Measurements from ENCODE around the gene ACTBL2. TPM values are rescaled to one million over a fixed set of nuclear protein-coding genes. Genes with fewer than 3 reads are reported as not detected.

ACTBL2 gene
- total RNA-seq, 1 donor from 2014 or later: 0.10 TPM

GRCh38 chr5:57517250-57517649 lies 34.6 kb upstream of the ACTBL2 start:
- H3K27me3 Mint-ChIP-seq (ENCODE audit: low read depth): no peaks in the 10 kb centered on the region
- H3K4me3 Mint-ChIP-seq (ENCODE audit: unreplicated experiment): no peak overlapping the region
- no peak overlapping the region for H3K27ac Mint-ChIP-seq (ENCODE audit: unreplicated experiment)
- H3K4me1 Mint-ChIP-seq (ENCODE audit: low read depth): peaks cover 18% of the 10 kb centered on the region
- no peaks in the 10 kb centered on the region for H3K36me3 Mint-ChIP-seq (ENCODE audit: low read depth)
- H3K9me3 Mint-ChIP-seq (ENCODE audit: low read depth): peaks cover 11% of the 10 kb centered on the region
- no peak for TF ChIP-seq CTCF (IDR thresholded peaks at IDR 0.05)
- DNase-seq (ENCODE audit: low spot score): no peak

- no peak for TF ChIP-seq CTCF (IDR thresholded peaks at IDR 0.05)
- H3K9me3 Mint-ChIP-seq (ENCODE audit: low read depth): no peaks in the 10 kb centered on the region
- DNase-seq (ENCODE audit: low spot score): no peak
- no peak overlapping the region for H3K4me3 Mint-ChIP-seq (ENCODE audit: unreplicated experiment)
- no peaks in the 10 kb centered on the region for H3K36me3 Mint-ChIP-seq (ENCODE audit: low read depth)
- H3K27ac Mint-ChIP-seq (ENCODE audit: unreplicated experiment): no peak overlapping the region
- H3K4me1 Mint-ChIP-seq (ENCODE audit: low read depth): peaks cover 18% of the 10 kb centered on the region
- H3K27me3 Mint-ChIP-seq (ENCODE audit: low read depth): no peaks in the 10 kb centered on the region
Observed at GRCh38 chr5:57513785-57514184, 31.2 kb upstream of the ACTBL2 start.

GRCh38 chr5:57511321-57511720 lies 28.7 kb upstream of the ACTBL2 start:
- no peak for TF ChIP-seq CTCF (IDR thresholded peaks at IDR 0.05)
- no peak overlapping the region for H3K4me3 Mint-ChIP-seq (ENCODE audit: unreplicated experiment)
- peaks cover 18% of the 10 kb centered on the region for H3K4me1 Mint-ChIP-seq (ENCODE audit: low read depth)
- H3K36me3 Mint-ChIP-seq (ENCODE audit: low read depth): no peaks in the 10 kb centered on the region
- DNase-seq (ENCODE audit: low spot score): no peak
- peak overlapping the region; percentile 62 for H3K27ac Mint-ChIP-seq (ENCODE audit: unreplicated experiment)
- H3K9me3 Mint-ChIP-seq (ENCODE audit: low read depth): no peaks in the 10 kb centered on the region
- H3K27me3 Mint-ChIP-seq (ENCODE audit: low read depth): no peaks in the 10 kb centered on the region

GRCh38 chr5:57509501-57510260 lies 27.1 kb upstream of the ACTBL2 start:
- Mint-ChIP-seq H3K9me3 (ENCODE audit: low read depth) (no peaks in the 10 kb centered on the region), H3K27me3 (ENCODE audit: low read depth) (no peaks in the 10 kb centered on the region), H3K4me1 (ENCODE audit: low read depth) (peaks cover 17% of the 10 kb centered on the region), H3K36me3 (ENCODE audit: low read depth) (no peaks in the 10 kb centered on the region), H3K27ac (ENCODE audit: unreplicated experiment) (no peak overlapping the region), H3K4me3 (ENCODE audit: unreplicated experiment) (no peak overlapping the region)
- no peak for TF ChIP-seq CTCF (IDR thresholded peaks at IDR 0.05)
- no peak for DNase-seq (ENCODE audit: low spot score)

GRCh38 chr5:57508211-57508610 lies 25.6 kb upstream of the ACTBL2 start:
- no peak for TF ChIP-seq CTCF (IDR thresholded peaks at IDR 0.05)
- H3K4me3 Mint-ChIP-seq (ENCODE audit: unreplicated experiment): no peak overlapping the region
- H3K27ac Mint-ChIP-seq (ENCODE audit: unreplicated experiment): no peak overlapping the region
- H3K27me3 Mint-ChIP-seq (ENCODE audit: low read depth): no peaks in the 10 kb centered on the region
- no peaks in the 10 kb centered on the region for H3K9me3 Mint-ChIP-seq (ENCODE audit: low read depth)
- H3K36me3 Mint-ChIP-seq (ENCODE audit: low read depth): no peaks in the 10 kb centered on the region
- DNase-seq (ENCODE audit: low spot score): no peak
- H3K4me1 Mint-ChIP-seq (ENCODE audit: low read depth): peaks cover 10% of the 10 kb centered on the region

All from chondrocyte (in vitro differentiated cells).